Bone marrow (tissue), 2 donors: ENCODE results near the gene CDH4.

Source experiments
- DNase-seq, 2 donors: peaks; one replicate each; lab custom pipeline; 2025; lab: John Stamatoyannopoulos, UW

Gene CDH4

GRCh38 chr20:61754976-61755778, 503.1 kb downstream of the CDH4 start:
- DNase-seq: no peak

- DNase-seq: no peak
These were observed 504.1 kb downstream of the CDH4 start for GRCh38 chr20:61755971-61756845.

GRCh38 chr20:61756966-61757677, 505.1 kb downstream of the CDH4 start:
- DNase-seq: no peak

GRCh38 chr20:61757678-61758563, 505.9 kb downstream of the CDH4 start:
- DNase-seq: no peak

GRCh38 chr20:61758564-61759200, 506.6 kb downstream of the CDH4 start:
- no peak for DNase-seq

GRCh38 chr20:61759286-61760065, 507.4 kb downstream of the CDH4 start:
- DNase-seq: no peak

- DNase-seq: no peak
These were observed 508.3 kb downstream of the CDH4 start for GRCh38 chr20:61760321-61760720.

GRCh38 chr20:61760731-61761130, 508.7 kb downstream of the CDH4 start:
- no peak for DNase-seq

GRCh38 chr20:61761453-61762166, 509.5 kb downstream of the CDH4 start:
- DNase-seq: no peak

GRCh38 chr20:61762167-61762710, 510.2 kb downstream of the CDH4 start:
- DNase-seq: no peak

- no peak for DNase-seq
These were observed 511.1 kb downstream of the CDH4 start for GRCh38 chr20:61762886-61763739.

- no peak for DNase-seq
These were observed 511.8 kb downstream of the CDH4 start for GRCh38 chr20:61763740-61764400.

GRCh38 chr20:61764471-61765025, 512.5 kb downstream of the CDH4 start:
- DNase-seq: no peak

- no peak for DNase-seq
These were observed 513.2 kb downstream of the CDH4 start for GRCh38 chr20:61765081-61765870.

- DNase-seq: no peak
These were observed 514.0 kb downstream of the CDH4 start for GRCh38 chr20:61765871-61766654.
